IPS-NIHi7 (cell line): Measurements from ENCODE around the gene NDUFA11.
A peak's percentile ranks its signal among the peaks of the same experiment; 100 is the strongest.

Source experiments
- DNase-seq: peaks from one replicate; pipeline ENCODE4 v3.0.0; 2012; ENCODE audit warnings: mixed read lengths; ENCODE audit errors: extremely low spot score

Gene NDUFA11

GRCh38 chr19:5903624-5904351 lies at the start of gene NDUFA11:
Gene NDUFA11 (minus strand): TSS chr19:5903790. CDS start chr19:5903708, 82 bp downstream.
- peak; percentile 94 for DNase-seq

GRCh38 chr19:5953030-5953589 lies 49.5 kb upstream of the NDUFA11 start:
- DNase-seq, result no peak

GRCh38 chr19:5952193-5953029 lies 48.8 kb upstream of the NDUFA11 start:
- DNase-seq, result no peak

- DNase-seq, result peak; percentile 68
Measured at GRCh38 chr19:5951338-5951861, 47.8 kb upstream of the NDUFA11 start.

- no peak for DNase-seq
Measured at GRCh38 chr19:5950741-5951140, 47.2 kb upstream of the NDUFA11 start.

GRCh38 chr19:5949792-5950305 lies 46.3 kb upstream of the NDUFA11 start:
- no peak for DNase-seq

GRCh38 chr19:5948752-5949564 lies 45.4 kb upstream of the NDUFA11 start:
- no peak for DNase-seq

- no peak for DNase-seq
Measured at GRCh38 chr19:5947435-5947834, 43.8 kb upstream of the NDUFA11 start.

- no peak for DNase-seq
Measured at GRCh38 chr19:5943623-5944022, 40.0 kb upstream of the NDUFA11 start.

GRCh38 chr19:5943045-5943444 lies 39.5 kb upstream of the NDUFA11 start:
- no peak for DNase-seq

- DNase-seq, result no peak
Measured at GRCh38 chr19:5941673-5942072, 38.1 kb upstream of the NDUFA11 start.

- no peak for DNase-seq
Measured at GRCh38 chr19:5940260-5941208, 36.9 kb upstream of the NDUFA11 start.

GRCh38 chr19:5937550-5937949 lies 34.0 kb upstream of the NDUFA11 start:
- no peak for DNase-seq

- no peak for DNase-seq
Measured at GRCh38 chr19:5936292-5936592, 32.7 kb upstream of the NDUFA11 start.

- DNase-seq, result no peak
Measured at GRCh38 chr19:5935473-5936291, 32.1 kb upstream of the NDUFA11 start.

- DNase-seq, result no peak
Measured at GRCh38 chr19:5934774-5935472, 31.3 kb upstream of the NDUFA11 start.

- no peak for DNase-seq
Measured at GRCh38 chr19:5934069-5934401, 30.4 kb upstream of the NDUFA11 start.

GRCh38 chr19:5933391-5934068 lies 29.9 kb upstream of the NDUFA11 start:
- no peak for DNase-seq
